Measurements from ENCODE around the gene RER1.

DNA sequence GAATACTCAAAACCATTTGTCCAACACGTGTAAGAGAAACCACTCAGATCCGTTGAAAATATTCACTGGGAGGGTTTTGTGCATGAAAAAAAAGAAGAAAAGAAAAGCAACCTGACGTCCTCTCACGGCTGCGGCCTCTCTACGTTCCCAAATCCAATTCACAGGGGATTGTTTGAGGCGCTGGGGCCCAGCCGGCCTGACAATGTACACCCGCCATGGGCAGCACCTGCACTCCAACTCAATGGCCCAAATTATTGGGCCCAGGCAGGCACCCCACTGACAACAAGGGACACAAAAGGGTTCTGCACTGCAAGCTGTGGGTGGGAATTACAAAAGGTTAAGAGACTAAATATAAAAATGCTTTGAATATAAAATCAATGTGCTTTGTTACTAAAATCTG lies 41.8 kb upstream of the RER1 start:
- no peak for TF ChIP-seq POLR2A (IDR thresholded peaks at IDR 0.05)
- no peak for TF ChIP-seq CTCF (IDR thresholded peaks at IDR 0.05)
- no peak for TF ChIP-seq EP300 (IDR thresholded peaks at IDR 0.05)
